ENCODE data around the gene SURF2.

DNA sequence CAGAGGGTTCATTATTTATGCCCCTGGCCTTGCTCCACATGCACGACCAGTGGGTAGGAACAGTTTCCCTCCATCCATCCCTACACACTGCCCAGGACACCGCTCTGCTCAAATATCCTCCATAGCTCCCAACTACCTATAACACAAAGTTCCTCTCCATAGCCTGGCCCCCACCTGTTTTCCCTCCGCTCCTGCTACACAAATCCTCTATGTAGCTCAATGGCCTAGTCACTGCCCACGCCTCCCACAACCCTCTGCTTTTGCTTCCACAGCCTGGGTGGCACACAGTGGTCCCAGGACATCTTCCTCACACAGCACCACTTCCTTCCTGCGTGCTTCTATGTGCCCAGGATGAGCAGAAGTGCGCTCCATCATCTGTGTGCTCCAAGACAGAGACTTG lies 41.0 kb downstream of the SURF2 start:
- TF ChIP-seq, protein P1, sequence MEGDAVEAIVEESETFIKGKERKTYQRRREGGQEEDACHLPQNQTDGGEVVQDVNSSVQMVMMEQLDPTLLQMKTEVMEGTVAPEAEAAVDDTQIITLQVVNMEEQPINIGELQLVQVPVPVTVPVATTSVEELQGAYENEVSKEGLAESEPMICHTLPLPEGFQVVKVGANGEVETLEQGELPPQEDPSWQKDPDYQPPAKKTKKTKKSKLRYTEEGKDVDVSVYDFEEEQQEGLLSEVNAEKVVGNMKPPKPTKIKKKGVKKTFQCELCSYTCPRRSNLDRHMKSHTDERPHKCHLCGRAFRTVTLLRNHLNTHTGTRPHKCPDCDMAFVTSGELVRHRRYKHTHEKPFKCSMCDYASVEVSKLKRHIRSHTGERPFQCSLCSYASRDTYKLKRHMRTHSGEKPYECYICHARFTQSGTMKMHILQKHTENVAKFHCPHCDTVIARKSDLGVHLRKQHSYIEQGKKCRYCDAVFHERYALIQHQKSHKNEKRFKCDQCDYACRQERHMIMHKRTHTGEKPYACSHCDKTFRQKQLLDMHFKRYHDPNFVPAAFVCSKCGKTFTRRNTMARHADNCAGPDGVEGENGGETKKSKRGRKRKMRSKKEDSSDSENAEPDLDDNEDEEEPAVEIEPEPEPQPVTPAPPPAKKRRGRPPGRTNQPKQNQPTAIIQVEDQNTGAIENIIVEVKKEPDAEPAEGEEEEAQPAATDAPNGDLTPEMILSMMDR (IDR thresholded peaks at IDR 0.05) = no peak
- TF ChIP-seq POLR2A (IDR thresholded peaks at IDR 0.05) = no peak
- no peak for TF ChIP-seq POLR2AphosphoS5 (IDR thresholded peaks at IDR 0.05)

Measured in sigmoid colon (tissue), 4 donors.